HCT116 (cell line): ENCODE measurements around the gene DOCK1.

Experiments
- EZH2 ChIP-seq: fragments of 200-600 bp; sonication (generic); IDR thresholded peaks from 2 replicates; pipeline ENCODE4 v1.6.1; 2017; ENCODE audit warnings: antibody characterized with exemption, mixed run types
- POLR2A ChIP-seq: IDR thresholded peaks from 2 replicates; pipeline ENCODE4 v1.7.0; 2011; ENCODE audit warnings: borderline replicate concordance; ENCODE audit not compliant: insufficient read depth, insufficient read length; ENCODE audit errors: extremely low read depth
- POLR2AphosphoS5 ChIP-seq: IDR thresholded peaks from 2 replicates; pipeline ENCODE4 v1.6.1; 2011; ENCODE audit warnings: mild to moderate bottlenecking, low read depth, low read length, moderate library complexity
- REST ChIP-seq: IDR thresholded peaks from 2 replicates; pipeline ENCODE4 v1.6.1; 2012; ENCODE audit warnings: low read depth
- SIN3A ChIP-seq: IDR thresholded peaks from 2 replicates; pipeline ENCODE4 v1.6.1; 2012; ENCODE audit warnings: low read depth
- SRF ChIP-seq: IDR thresholded peaks from 2 replicates; pipeline ENCODE4 v1.6.1; 2012; ENCODE audit warnings: low read depth
- TCF7L2 ChIP-seq: IDR thresholded peaks from 2 replicates; pipeline ENCODE4 v1.7.0; 2011; ENCODE audit warnings: borderline replicate concordance, inconsistent platforms; ENCODE audit not compliant: insufficient read depth, insufficient read length; ENCODE audit errors: extremely low read depth
- ZNF274 ChIP-seq: fragments of 200-500 bp; sonication (Bioruptor generic); IDR thresholded peaks from 2 replicates; pipeline ENCODE4 v1.6.1; 2014; ENCODE audit warnings: mild to moderate bottlenecking, low read depth, low read length, inconsistent platforms
- TF ChIP-seq, protein P1 (sequence below), 3 experiments: fragments of 200-600 bp in 1 of 3; sonication (generic) in 1 of 3; IDR thresholded peaks in 2 of 3; conservative IDR thresholded peaks in 1 of 3; 2 replicates each; pipeline ENCODE4 v1.5.1; 2012 to 2017; ENCODE audit warnings: low read depth in 2 of 3, low read length in 2 of 3, antibody characterized with exemption in 1 of 3, borderline replicate concordance in 1 of 3, control low read depth in 1 of 3, mild to moderate bottlenecking in 1 of 3, mixed read lengths in 1 of 3, mixed run types in 1 of 3, moderate library complexity in 1 of 3; ENCODE audit not compliant: insufficient read depth in 1 of 3

DNA sequence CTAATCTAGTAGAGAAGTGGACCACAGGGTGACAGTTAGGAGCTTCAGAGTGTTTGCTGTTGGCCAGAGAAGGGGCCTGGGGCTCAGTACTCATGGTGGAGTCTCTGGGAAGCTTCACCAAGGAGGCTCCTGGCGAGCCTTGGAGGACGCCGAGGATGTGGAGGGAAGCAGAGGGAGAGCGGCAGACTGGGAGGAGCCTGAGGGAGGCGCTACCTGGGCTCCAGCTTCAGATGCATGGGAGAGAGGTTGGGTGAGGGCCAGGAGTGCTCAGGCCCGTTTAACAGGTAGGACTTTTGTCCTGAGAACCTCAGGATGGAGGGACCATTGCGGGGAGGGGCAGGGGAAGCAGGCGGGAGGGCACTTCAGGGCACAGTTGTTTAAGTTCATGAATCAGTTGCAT is 24.2 kb downstream of the DOCK1 start:
- TF ChIP-seq ZNF274 = no peak
- TF ChIP-seq POLR2A = no peak
- TF ChIP-seq, protein P1, sequence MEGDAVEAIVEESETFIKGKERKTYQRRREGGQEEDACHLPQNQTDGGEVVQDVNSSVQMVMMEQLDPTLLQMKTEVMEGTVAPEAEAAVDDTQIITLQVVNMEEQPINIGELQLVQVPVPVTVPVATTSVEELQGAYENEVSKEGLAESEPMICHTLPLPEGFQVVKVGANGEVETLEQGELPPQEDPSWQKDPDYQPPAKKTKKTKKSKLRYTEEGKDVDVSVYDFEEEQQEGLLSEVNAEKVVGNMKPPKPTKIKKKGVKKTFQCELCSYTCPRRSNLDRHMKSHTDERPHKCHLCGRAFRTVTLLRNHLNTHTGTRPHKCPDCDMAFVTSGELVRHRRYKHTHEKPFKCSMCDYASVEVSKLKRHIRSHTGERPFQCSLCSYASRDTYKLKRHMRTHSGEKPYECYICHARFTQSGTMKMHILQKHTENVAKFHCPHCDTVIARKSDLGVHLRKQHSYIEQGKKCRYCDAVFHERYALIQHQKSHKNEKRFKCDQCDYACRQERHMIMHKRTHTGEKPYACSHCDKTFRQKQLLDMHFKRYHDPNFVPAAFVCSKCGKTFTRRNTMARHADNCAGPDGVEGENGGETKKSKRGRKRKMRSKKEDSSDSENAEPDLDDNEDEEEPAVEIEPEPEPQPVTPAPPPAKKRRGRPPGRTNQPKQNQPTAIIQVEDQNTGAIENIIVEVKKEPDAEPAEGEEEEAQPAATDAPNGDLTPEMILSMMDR (IDR thresholded peaks at IDR 0.05 in 2 of 3, conservative IDR thresholded peaks at IDR 0.05 in 1 of 3; ENCODE audit: borderline replicate concordance in 1 of 3, insufficient read depth in 1 of 3, low read depth in 2 of 3, low read length in 2 of 3) = no peak
- no peak for TF ChIP-seq EZH2
- TF ChIP-seq SIN3A = no peak
- TF ChIP-seq POLR2AphosphoS5 = no peak
- no peak for TF ChIP-seq REST
- TF ChIP-seq TCF7L2 = no peak
- TF ChIP-seq SRF = no peak
